CD14-positive monocyte (primary cell): ENCODE measurements around the gene AGBL1. TPM values are rescaled to one million over a fixed set of nuclear protein-coding genes. Genes with fewer than 3 reads are reported as not detected.

Experiments used
- DNase-seq, 3 donors: peaks; one replicate each; pipeline ENCODE4 v3.0.0-alpha.2; 2011 to 2022
- H2AFZ ChIP-seq: 2 replicates; pipeline ENCODE4 v1.6.0; 2012; ENCODE audit warnings: mild to moderate bottlenecking, low read depth, low read length, inconsistent platforms; ENCODE audit not compliant: insufficient read depth, poor library complexity, severe bottlenecking
- H3K27ac ChIP-seq, 2 donors: 1 replicate in 1 of 2; 2 replicates in 1 of 2; pipeline ENCODE4 v1.5.1; 2012 to 2013; ENCODE audit warnings: low read length in 2 of 2, control low read depth in 1 of 2, inconsistent platforms in 1 of 2, low read depth in 1 of 2, mild to moderate bottlenecking in 1 of 2
- H3K27me3 ChIP-seq, 2 donors: one replicate each; pipeline versions ENCODE4 v1.6.0 to v1.6.1; 2011 to 2013; ENCODE audit warnings: low read length in 2 of 2; ENCODE audit not compliant: control insufficient read depth in 2 of 2, insufficient read depth in 2 of 2
- H3K36me3 ChIP-seq, 2 donors: replicated peaks in 1 of 2; 1 replicate in 1 of 2; 2 replicates in 1 of 2; pipeline versions ENCODE4 v1.5.1 to v1.6.1; 2012 to 2013; ENCODE audit warnings: low read length in 2 of 2, control low read depth in 1 of 2, inconsistent platforms in 1 of 2, mild to moderate bottlenecking in 1 of 2; ENCODE audit not compliant: insufficient read depth in 2 of 2, control insufficient read depth in 1 of 2
- H3K4me1 ChIP-seq, 2 donors: 1 replicate in 1 of 2; 2 replicates in 1 of 2; pipeline versions ENCODE4 v1.5.1 to v1.6.1; 2012 to 2013; ENCODE audit warnings: low read length in 2 of 2, control low read depth in 1 of 2, inconsistent platforms in 1 of 2, mild to moderate bottlenecking in 1 of 2, moderate library complexity in 1 of 2; ENCODE audit not compliant: insufficient read depth in 2 of 2, control insufficient read depth in 1 of 2
- H3K4me2 ChIP-seq: replicated peaks from 2 replicates; pipeline ENCODE3; 2012; ENCODE audit warnings: low read length, moderate library complexity, mild to moderate bottlenecking; ENCODE audit not compliant: poor library complexity, severe bottlenecking; ENCODE audit errors: extremely low read depth
- H3K4me3 ChIP-seq, 3 experiments: fragments of 200-600 bp in 1 of 3; sonication (generic) in 1 of 3; replicated peaks in 1 of 3; 1 replicate in 2 of 3; 2 replicates in 1 of 3; pipeline ENCODE4 v1.5.1; 2011 to 2013; ENCODE audit warnings: low read length in 3 of 3, mild to moderate bottlenecking in 3 of 3, control low read depth in 2 of 3, low read depth in 2 of 3, inconsistent platforms in 1 of 3, moderate library complexity in 1 of 3
- H3K79me2 ChIP-seq: 2 replicates; pipeline ENCODE4 v1.6.0; 2012; ENCODE audit warnings: mild to moderate bottlenecking, control low read depth, inconsistent platforms, low read length, moderate library complexity; ENCODE audit not compliant: insufficient read depth
- H3K9ac ChIP-seq: 2 replicates; pipeline ENCODE4 v1.6.0; 2017; ENCODE audit warnings: low read length, mild to moderate bottlenecking; ENCODE audit not compliant: insufficient read depth, poor library complexity, severe bottlenecking
- H3K9me3 ChIP-seq, 2 donors: replicated peaks in 1 of 2; 1 replicate in 1 of 2; 2 replicates in 1 of 2; pipeline versions ENCODE4 v1.5.1 to v1.6.1; 2012 to 2013; ENCODE audit warnings: low read length in 2 of 2, control low read depth in 1 of 2; ENCODE audit not compliant: control insufficient read depth in 1 of 2, insufficient read depth in 1 of 2
- H4K20me1 ChIP-seq: 2 replicates; pipeline ENCODE4 v1.6.0; 2012; ENCODE audit warnings: mild to moderate bottlenecking, low read length, control low read depth, moderate library complexity; ENCODE audit not compliant: insufficient read depth
- H3K27ac Mint-ChIP-seq, 7 donors: one replicate each; pipeline ENCODE4 v1.8.0; 2020; ENCODE audit warnings: mild to moderate bottlenecking in 7 of 7, mixed read lengths in 7 of 7, moderate library complexity in 6 of 7, inconsistent platforms in 2 of 7
- H3K27me3 Mint-ChIP-seq, 3 donors: one replicate each; pipeline ENCODE4 v1.8.0; 2021 to 2022; ENCODE audit warnings: low read depth in 3 of 3, mild to moderate bottlenecking in 3 of 3, mixed read lengths in 3 of 3, moderate library complexity in 3 of 3, inconsistent platforms in 1 of 3
- H3K36me3 Mint-ChIP-seq, 2 donors: one replicate each; pipeline ENCODE4 v1.8.0; 2020; ENCODE audit warnings: mixed read lengths in 2 of 2, inconsistent platforms in 1 of 2, mild to moderate bottlenecking in 1 of 2
- H3K4me1 Mint-ChIP-seq: one replicate; pipeline ENCODE4 v1.8.0; 2020; ENCODE audit warnings: mild to moderate bottlenecking, mixed read lengths
- H3K4me3 Mint-ChIP-seq, 2 donors: one replicate each; pipeline ENCODE4 v1.8.0; 2020; ENCODE audit warnings: mild to moderate bottlenecking in 2 of 2, mixed read lengths in 2 of 2, moderate library complexity in 1 of 2
- H3K9me3 Mint-ChIP-seq, 7 donors: one replicate each; pipeline ENCODE4 v1.8.0; 2020 to 2022; ENCODE audit warnings: mixed read lengths in 7 of 7, mild to moderate bottlenecking in 6 of 7, moderate library complexity in 6 of 7, inconsistent platforms in 2 of 7
- CTCF ChIP-seq: fragments of 200-600 bp; IDR thresholded peaks from one replicate; pipeline ENCODE4 v1.8.0; 2022; ENCODE audit warnings: antibody characterized with exemption, mild to moderate bottlenecking
- WGBS: methylation state at CpG from one replicate; pipeline ENCODE4 v1.1.5; 2013; ENCODE audit warnings: missing lambda C conversion rate; ENCODE audit not compliant: insufficient coverage; 5-methylcytosine and 5-hydroxymethylcytosine counted together
- intact Hi-C, 2 donors: fragments of 100-400 bp; cut with micrococcal nuclease; formaldehyde crosslinking; loops; one replicate each; pipeline versions ENCODE4 v1.15.0 to v1.15.1; 2023
- polyA plus RNA-seq, 3 donors: library from polyadenylated mRNA; depleted of rRNA in 1 of 3; unstranded in 2 of 3; stranded (reverse) in 1 of 3; fragments of 300-500 nt in 2 of 3; fragments of >200 nt in 1 of 3; fragmentation: Illumina TruSeq in 2 of 3; gene quantifications; 1 replicate in 2 of 3; 2 replicates in 1 of 3; pipeline ENCODE4 v1.2.3, GENCODE V29; 2012 to 2021

The AGBL1 gene
- polyA plus RNA-seq, 3 donors: not detected

GRCh38 chr15:86857701-86858100 lies 778.0 kb downstream of the AGBL1 start:
- H3K36me3 ChIP-seq: no peaks in the 10 kb centered on the region

GRCh38 chr15:86863226-86863915 lies 783.7 kb downstream of the AGBL1 start:
- H3K4me1 Mint-ChIP-seq: no peaks in the 10 kb centered on the region
- H3K36me3 Mint-ChIP-seq: no peaks in the 10 kb centered on the region
- Histone ChIP-seq H4K20me1 (no peaks in the 10 kb centered on the region), H2AFZ (no peak overlapping the region), H3K27me3 (no peaks in the 10 kb centered on the region), H3K27ac (no peak overlapping the region), H3K9me3 (peaks cover 3 to 13% of the 10 kb centered on the region in 2 donors), H3K36me3 (no peaks in the 10 kb centered on the region), H3K4me1 (no peaks in the 10 kb centered on the region), H3K4me2 (no peak overlapping the region), H3K9ac (no peak overlapping the region), H3K4me3 (no peak overlapping the region), H3K79me2 (no peaks in the 10 kb centered on the region)
- peaks cover 2 to 8% (median 5%) of the 10 kb centered on the region in 7 donors for H3K9me3 Mint-ChIP-seq
- TF ChIP-seq CTCF: no peak
- no peak for DNase-seq
- no peak overlapping the region for H3K27ac Mint-ChIP-seq
- WGBS: 71% methylated on average over 1 of the region's 4 CpGs
- no peaks in the 10 kb centered on the region for H3K27me3 Mint-ChIP-seq
- intact Hi-C loops: no loop called here
- H3K4me3 Mint-ChIP-seq: no peak overlapping the region

More at GRCh38 chr15:86857701-86858100, 778.0 kb downstream of the AGBL1 start:
- Histone ChIP-seq H3K4me1 (no peaks in the 10 kb centered on the region), H3K79me2 (no peaks in the 10 kb centered on the region), H3K9me3 (peaks cover 3 to 7% of the 10 kb centered on the region in 2 donors), H3K9ac (no peak overlapping the region), H4K20me1 (no peaks in the 10 kb centered on the region), H3K4me3 (no peak overlapping the region), H3K27me3 (no peaks in the 10 kb centered on the region), H3K4me2 (no peak overlapping the region), H2AFZ (no peak overlapping the region), H3K27ac (no peak overlapping the region)
- no peak for TF ChIP-seq CTCF
- WGBS: 96% methylated on average over 3 of the region's 4 CpGs
- H3K4me1 Mint-ChIP-seq: no peaks in the 10 kb centered on the region
- no peak for DNase-seq
- peaks cover 2 to 13% (median 6%) of the 10 kb centered on the region in 7 donors for H3K9me3 Mint-ChIP-seq
- intact Hi-C loops: no loop called here
- H3K4me3 Mint-ChIP-seq: no peak overlapping the region
- H3K27me3 Mint-ChIP-seq: no peaks in the 10 kb centered on the region
- no peaks in the 10 kb centered on the region for H3K36me3 Mint-ChIP-seq
- H3K27ac Mint-ChIP-seq: no peak overlapping the region
